Measurements from ENCODE around the gene WBP1. TPM values are rescaled to one million over a fixed set of nuclear protein-coding genes. Genes with fewer than 3 reads are reported as not detected.
A peak's percentile ranks its signal among the peaks of the same experiment; 100 is the strongest.

WBP1 gene
- total and polyA plus RNA-seq, 9 donors, result 44.3 to 74.9 (median 66.4) TPM

- no peak overlapping the region for H3K4me3 ChIP-seq (ENCODE audit: low read length)
- peaks cover 8% of the 10 kb centered on the region for H3K4me1 ChIP-seq (ENCODE audit: control insufficient read depth, insufficient read depth, low read length)
- H3K27ac ChIP-seq (ENCODE audit: low read length), result no peak overlapping the region
- DNase-seq, result no peak
- no peaks in the 10 kb centered on the region for H3K27me3 ChIP-seq (ENCODE audit: control insufficient read depth, insufficient read depth, low read length)
- 88% methylated on average over 3 of the region's 7 CpGs for WGBS (ENCODE audit: insufficient coverage)
- H3K9me3 ChIP-seq (replicated peaks; ENCODE audit: control insufficient read depth, low read depth, low read length), result no peaks in the 10 kb centered on the region
- peaks cover 55% of the 10 kb centered on the region for H3K36me3 ChIP-seq (ENCODE audit: control insufficient read depth, insufficient read depth, low read length)
Measured at GRCh38 chr2:74425523-74425922, 32.7 kb upstream of the WBP1 start.

GRCh38 chr2:74426181-74426758, 32.0 kb upstream of the WBP1 start:
- H3K4me1 ChIP-seq (ENCODE audit: control insufficient read depth, insufficient read depth, low read length), result peaks cover 8% of the 10 kb centered on the region
- H3K27ac ChIP-seq (ENCODE audit: low read length), result no peak overlapping the region
- no peak overlapping the region for H3K4me3 ChIP-seq (ENCODE audit: low read length)
- peaks cover 63% of the 10 kb centered on the region for H3K36me3 ChIP-seq (ENCODE audit: control insufficient read depth, insufficient read depth, low read length)
- H3K9me3 ChIP-seq (replicated peaks; ENCODE audit: control insufficient read depth, low read depth, low read length), result no peaks in the 10 kb centered on the region
- H3K27me3 ChIP-seq (ENCODE audit: control insufficient read depth, insufficient read depth, low read length), result no peaks in the 10 kb centered on the region
- no peak for DNase-seq
- WGBS (ENCODE audit: insufficient coverage), result 80% methylated on average over 11 of the region's 14 CpGs

GRCh38 chr2:74427551-74427950, 30.7 kb upstream of the WBP1 start:
- H3K9me3 ChIP-seq (replicated peaks; ENCODE audit: control insufficient read depth, low read depth, low read length), result no peaks in the 10 kb centered on the region
- H3K27ac ChIP-seq (ENCODE audit: low read length), result no peak overlapping the region
- no peaks in the 10 kb centered on the region for H3K27me3 ChIP-seq (ENCODE audit: control insufficient read depth, insufficient read depth, low read length)
- no peak for DNase-seq
- H3K4me3 ChIP-seq (ENCODE audit: low read length), result no peak overlapping the region
- no peaks in the 10 kb centered on the region for H3K4me1 ChIP-seq (ENCODE audit: control insufficient read depth, insufficient read depth, low read length)
- H3K36me3 ChIP-seq (ENCODE audit: control insufficient read depth, insufficient read depth, low read length), result peaks cover 75% of the 10 kb centered on the region
- WGBS (ENCODE audit: insufficient coverage), result 89% methylated on average over 3 of the region's 3 CpGs

- Histone ChIP-seq H3K4me3 (ENCODE audit: low read length) (no peak overlapping the region), H3K27ac (ENCODE audit: low read length) (no peak overlapping the region), H3K4me1 (ENCODE audit: control insufficient read depth, insufficient read depth, low read length) (no peaks in the 10 kb centered on the region), H3K27me3 (ENCODE audit: control insufficient read depth, insufficient read depth, low read length) (no peaks in the 10 kb centered on the region), H3K9me3 (replicated peaks; ENCODE audit: control insufficient read depth, low read depth, low read length) (no peaks in the 10 kb centered on the region), H3K36me3 (ENCODE audit: control insufficient read depth, insufficient read depth, low read length) (peaks cover 76% of the 10 kb centered on the region)
- DNase-seq, result no peak
- WGBS (ENCODE audit: insufficient coverage), result 68% methylated on average over 2 of the region's 5 CpGs
Measured at GRCh38 chr2:74428675-74429074, 29.6 kb upstream of the WBP1 start.

- no peak for DNase-seq
- 75% methylated on average over 6 of the region's 18 CpGs for WGBS (ENCODE audit: insufficient coverage)
- no peaks in the 10 kb centered on the region for H3K4me1 ChIP-seq (ENCODE audit: control insufficient read depth, insufficient read depth, low read length)
- H3K27ac ChIP-seq (ENCODE audit: low read length), result no peak overlapping the region
- H3K27me3 ChIP-seq (ENCODE audit: control insufficient read depth, insufficient read depth, low read length), result no peaks in the 10 kb centered on the region
- H3K9me3 ChIP-seq (replicated peaks; ENCODE audit: control insufficient read depth, low read depth, low read length), result no peaks in the 10 kb centered on the region
- peaks cover 77% of the 10 kb centered on the region for H3K36me3 ChIP-seq (ENCODE audit: control insufficient read depth, insufficient read depth, low read length)
- no peak overlapping the region for H3K4me3 ChIP-seq (ENCODE audit: low read length)
Measured at GRCh38 chr2:74429487-74430451, 28.5 kb upstream of the WBP1 start.

DNA sequence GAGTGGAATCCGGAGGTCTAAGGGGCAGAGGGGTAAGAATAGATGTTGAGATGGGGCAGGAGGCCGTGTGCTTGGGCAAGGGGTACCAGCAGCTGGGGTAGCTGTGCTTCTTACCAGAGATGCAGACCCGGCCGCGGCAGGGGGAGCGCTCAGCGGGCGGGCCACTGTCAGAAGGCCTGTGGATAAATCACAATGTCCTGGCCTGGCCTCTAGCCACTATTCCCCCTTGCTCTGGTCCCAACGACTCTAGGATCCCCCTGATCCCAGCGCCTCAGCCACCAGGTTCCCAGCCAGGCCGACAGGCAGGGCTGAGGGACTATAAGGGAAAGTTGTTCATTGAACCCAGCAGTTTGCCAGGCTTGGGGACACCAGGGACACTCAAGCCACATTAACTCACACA, 27.7 kb upstream of the WBP1 start:
- H3K4me1 ChIP-seq (ENCODE audit: control insufficient read depth, insufficient read depth, low read length), result no peaks in the 10 kb centered on the region
- no peak overlapping the region for H3K27ac ChIP-seq (ENCODE audit: low read length)
- H3K4me3 ChIP-seq (ENCODE audit: low read length), result no peak overlapping the region
- peaks cover 78% of the 10 kb centered on the region for H3K36me3 ChIP-seq (ENCODE audit: control insufficient read depth, insufficient read depth, low read length)
- H3K9me3 ChIP-seq (replicated peaks; ENCODE audit: control insufficient read depth, low read depth, low read length), result no peaks in the 10 kb centered on the region
- DNase-seq, result no peak
- H3K27me3 ChIP-seq (ENCODE audit: control insufficient read depth, insufficient read depth, low read length), result no peaks in the 10 kb centered on the region
- 88% methylated on average over 6 of the region's 11 CpGs for WGBS (ENCODE audit: insufficient coverage)

- H3K9me3 ChIP-seq (replicated peaks; ENCODE audit: control insufficient read depth, low read depth, low read length), result no peaks in the 10 kb centered on the region
- DNase-seq, result no peak
- H3K4me1 ChIP-seq (ENCODE audit: control insufficient read depth, insufficient read depth, low read length), result peaks cover 52% of the 10 kb centered on the region
- H3K27ac ChIP-seq (ENCODE audit: low read length), result peak overlapping the region; percentile 29
- H3K27me3 ChIP-seq (ENCODE audit: control insufficient read depth, insufficient read depth, low read length), result no peaks in the 10 kb centered on the region
- H3K36me3 ChIP-seq (ENCODE audit: control insufficient read depth, insufficient read depth, low read length), result peaks cover 35% of the 10 kb centered on the region
- peak overlapping the region; percentile 4 for H3K4me3 ChIP-seq (ENCODE audit: low read length)
- WGBS (ENCODE audit: insufficient coverage), result 52% methylated on average over 31 of the region's 43 CpGs
Measured at GRCh38 chr2:74436111-74436805, 22.0 kb upstream of the WBP1 start.

DNA sequence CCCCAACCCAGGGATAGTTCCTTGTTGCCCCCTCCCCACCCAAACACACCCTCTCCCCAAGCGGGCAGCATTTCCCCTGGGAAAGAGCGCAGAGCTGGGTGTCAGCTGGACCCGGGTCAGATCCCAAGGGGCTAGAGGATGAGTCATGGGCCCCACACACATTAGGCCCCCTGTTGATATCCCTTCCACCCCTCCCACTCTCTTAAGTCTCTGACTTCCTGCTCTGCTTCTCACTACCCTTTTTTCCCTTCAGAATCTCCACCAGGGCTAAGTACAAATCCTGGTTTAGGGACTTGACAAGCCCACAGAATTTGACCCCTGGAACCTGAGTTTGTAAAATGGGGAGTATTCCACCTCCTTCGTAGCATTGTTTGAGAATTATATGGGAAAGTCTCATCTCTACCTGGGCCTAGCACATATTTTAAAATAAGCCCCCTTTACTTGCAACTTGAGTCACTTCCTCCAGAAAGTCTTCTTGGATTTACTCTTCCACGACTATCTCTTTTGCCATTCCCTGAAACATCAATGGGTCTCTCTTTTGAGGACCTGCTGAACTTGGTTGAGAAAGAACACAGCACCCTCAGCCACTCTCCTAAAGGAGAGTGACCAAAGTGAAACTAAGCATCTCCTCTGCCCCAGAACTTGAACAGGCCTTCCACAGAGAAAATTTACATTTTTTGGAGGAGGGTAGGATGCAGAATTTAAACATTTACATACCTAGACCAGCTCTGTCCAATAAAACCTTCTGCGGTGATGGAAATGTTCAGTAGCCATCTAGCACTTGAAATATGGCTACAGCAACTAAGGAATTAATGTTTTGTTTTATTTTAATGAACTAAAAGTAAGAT, 21.2 kb upstream of the WBP1 start:
- H3K4me1 ChIP-seq (ENCODE audit: control insufficient read depth, insufficient read depth, low read length), result peaks cover 60% of the 10 kb centered on the region
- 44% methylated on average over 4 of the region's 6 CpGs for WGBS (ENCODE audit: insufficient coverage)
- no peak for DNase-seq
- H3K4me3 ChIP-seq (ENCODE audit: low read length), result no peak overlapping the region
- H3K36me3 ChIP-seq (ENCODE audit: control insufficient read depth, insufficient read depth, low read length), result peaks cover 27% of the 10 kb centered on the region
- peak overlapping the region; percentile 29 for H3K27ac ChIP-seq (ENCODE audit: low read length)
- no peaks in the 10 kb centered on the region for H3K9me3 ChIP-seq (replicated peaks; ENCODE audit: control insufficient read depth, low read depth, low read length)
- H3K27me3 ChIP-seq (ENCODE audit: control insufficient read depth, insufficient read depth, low read length), result peaks cover 2% of the 10 kb centered on the region

DNA sequence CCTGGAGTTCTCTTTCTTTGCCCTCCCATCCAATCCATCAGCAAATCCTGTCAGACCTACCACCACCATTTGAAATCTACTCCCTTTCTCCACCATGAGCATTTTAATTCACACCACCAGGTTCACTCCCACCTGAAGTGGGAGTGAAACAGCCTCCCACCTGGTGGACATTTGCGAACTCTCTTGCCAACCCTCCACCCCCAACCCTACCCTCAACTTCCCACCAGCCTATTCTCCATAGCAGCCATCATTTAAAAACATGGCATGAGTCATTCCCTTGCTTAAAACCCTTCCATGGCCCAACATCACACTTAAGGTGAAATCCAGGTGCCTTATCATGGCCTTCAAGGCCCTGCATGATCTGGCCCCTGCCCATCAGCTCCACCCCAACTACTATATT, 20.0 kb upstream of the WBP1 start:
- H3K36me3 ChIP-seq (ENCODE audit: control insufficient read depth, insufficient read depth, low read length), result peaks cover 21% of the 10 kb centered on the region
- H3K27me3 ChIP-seq (ENCODE audit: control insufficient read depth, insufficient read depth, low read length), result peaks cover 2% of the 10 kb centered on the region
- no peaks in the 10 kb centered on the region for H3K9me3 ChIP-seq (replicated peaks; ENCODE audit: control insufficient read depth, low read depth, low read length)
- 83% methylated on average over 1 of the region's 1 CpG for WGBS (ENCODE audit: insufficient coverage)
- H3K27ac ChIP-seq (ENCODE audit: low read length), result no peak overlapping the region
- H3K4me1 ChIP-seq (ENCODE audit: control insufficient read depth, insufficient read depth, low read length), result peaks cover 63% of the 10 kb centered on the region
- no peak overlapping the region for H3K4me3 ChIP-seq (ENCODE audit: low read length)
- no peak for DNase-seq
